OCI-LY3 (cell line): Measurements from ENCODE around the gene PKN2.

Experiments used
- H2AFZ ChIP-seq: fragments of 200-600, 300-600 bp; shearing (Covaris generic); 2 replicates; pipeline ENCODE4 v1.6.0; 2014; ENCODE audit warnings: antibody characterized with exemption, low read depth, low read length
- H3K27ac ChIP-seq: fragments of 200-600, 300-600 bp; sonication (generic); 2 replicates; pipeline ENCODE4 v1.5.1; 2014; ENCODE audit warnings: mild to moderate bottlenecking, low read length, moderate library complexity, mixed read lengths
- H3K27me3 ChIP-seq: fragments of 200-600, 300-600 bp; sonication (generic); 2 replicates; pipeline ENCODE4 v1.6.1; 2014; ENCODE audit warnings: low read depth, low read length, mixed read lengths
- H3K36me3 ChIP-seq: fragments of 200-600, 300-600 bp; sonication (generic); replicated peaks from 2 replicates; pipeline ENCODE3; 2014; ENCODE audit warnings: low read depth, low read length, mixed read lengths
- H3K4me1 ChIP-seq: fragments of 300-600, 200-600 bp; sonication (generic); 2 replicates; pipeline ENCODE4 v1.6.1; 2014; ENCODE audit warnings: low read length, mixed read lengths
- H3K4me2 ChIP-seq: fragments of 200-600, 300-600 bp; sonication (generic); 2 replicates; pipeline ENCODE4 v1.6.1; 2014; ENCODE audit warnings: low read length, mixed read lengths
- H3K4me3 ChIP-seq: fragments of 300-600, 200-600 bp; sonication (generic); 2 replicates; pipeline ENCODE4 v1.5.1; 2014; ENCODE audit warnings: antibody characterized with exemption, mild to moderate bottlenecking, low read length, moderate library complexity
- H3K79me2 ChIP-seq: fragments of 300-600, 200-600 bp; shearing (Covaris generic); 2 replicates; pipeline ENCODE4 v1.6.1; 2014; ENCODE audit warnings: mild to moderate bottlenecking, low read length, mixed read lengths
- H3K9ac ChIP-seq: fragments of 300-600, 200-600 bp; shearing (Covaris generic); 2 replicates; pipeline ENCODE4 v1.6.0; 2014; ENCODE audit warnings: mild to moderate bottlenecking, low read length, moderate library complexity
- H3K9me3 ChIP-seq: fragments of 200-600, 300-600 bp; shearing (Covaris generic); 2 replicates; pipeline ENCODE4 v1.6.1; 2014; ENCODE audit warnings: low read length, mixed read lengths; ENCODE audit not compliant: insufficient read depth
- H4K20me1 ChIP-seq: fragments of 200-600, 300-600 bp; sonication (generic); 2 replicates; pipeline ENCODE4 v1.6.1; 2016; ENCODE audit warnings: low read length, mixed read lengths; ENCODE audit not compliant: insufficient read depth
- EZH2phosphoT487 ChIP-seq: fragments of 200-600 bp; shearing (Covaris generic); IDR thresholded peaks from 2 replicates; pipeline ENCODE4 v1.6.1; 2018; ENCODE audit warnings: antibody characterized with exemption, mixed run types, low read depth
- TF ChIP-seq, protein P1 (sequence below): fragments of 200-600, 300-600 bp; sonication (generic); IDR thresholded peaks from 2 replicates; pipeline ENCODE4 v1.5.1; 2014; ENCODE audit warnings: antibody characterized with exemption, low read length, low read depth

The PKN2 gene

GRCh38 chr1:88649932-88650331 is 34.1 kb upstream of the PKN2 start:
- no peaks in the 10 kb centered on the region for H4K20me1 ChIP-seq
- no peak overlapping the region for H2AFZ ChIP-seq
- no peaks in the 10 kb centered on the region for H3K79me2 ChIP-seq
- no peak overlapping the region for H3K9ac ChIP-seq
- TF ChIP-seq EZH2phosphoT487 = no peak
- TF ChIP-seq, protein P1, sequence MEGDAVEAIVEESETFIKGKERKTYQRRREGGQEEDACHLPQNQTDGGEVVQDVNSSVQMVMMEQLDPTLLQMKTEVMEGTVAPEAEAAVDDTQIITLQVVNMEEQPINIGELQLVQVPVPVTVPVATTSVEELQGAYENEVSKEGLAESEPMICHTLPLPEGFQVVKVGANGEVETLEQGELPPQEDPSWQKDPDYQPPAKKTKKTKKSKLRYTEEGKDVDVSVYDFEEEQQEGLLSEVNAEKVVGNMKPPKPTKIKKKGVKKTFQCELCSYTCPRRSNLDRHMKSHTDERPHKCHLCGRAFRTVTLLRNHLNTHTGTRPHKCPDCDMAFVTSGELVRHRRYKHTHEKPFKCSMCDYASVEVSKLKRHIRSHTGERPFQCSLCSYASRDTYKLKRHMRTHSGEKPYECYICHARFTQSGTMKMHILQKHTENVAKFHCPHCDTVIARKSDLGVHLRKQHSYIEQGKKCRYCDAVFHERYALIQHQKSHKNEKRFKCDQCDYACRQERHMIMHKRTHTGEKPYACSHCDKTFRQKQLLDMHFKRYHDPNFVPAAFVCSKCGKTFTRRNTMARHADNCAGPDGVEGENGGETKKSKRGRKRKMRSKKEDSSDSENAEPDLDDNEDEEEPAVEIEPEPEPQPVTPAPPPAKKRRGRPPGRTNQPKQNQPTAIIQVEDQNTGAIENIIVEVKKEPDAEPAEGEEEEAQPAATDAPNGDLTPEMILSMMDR = no peak
- no peaks in the 10 kb centered on the region for H3K36me3 ChIP-seq
- H3K4me3 ChIP-seq = no peak overlapping the region
- no peak overlapping the region for H3K4me2 ChIP-seq
- H3K27me3 ChIP-seq = no peaks in the 10 kb centered on the region
- H3K27ac ChIP-seq = no peak overlapping the region
- no peaks in the 10 kb centered on the region for H3K9me3 ChIP-seq
- H3K4me1 ChIP-seq = no peaks in the 10 kb centered on the region

DNA sequence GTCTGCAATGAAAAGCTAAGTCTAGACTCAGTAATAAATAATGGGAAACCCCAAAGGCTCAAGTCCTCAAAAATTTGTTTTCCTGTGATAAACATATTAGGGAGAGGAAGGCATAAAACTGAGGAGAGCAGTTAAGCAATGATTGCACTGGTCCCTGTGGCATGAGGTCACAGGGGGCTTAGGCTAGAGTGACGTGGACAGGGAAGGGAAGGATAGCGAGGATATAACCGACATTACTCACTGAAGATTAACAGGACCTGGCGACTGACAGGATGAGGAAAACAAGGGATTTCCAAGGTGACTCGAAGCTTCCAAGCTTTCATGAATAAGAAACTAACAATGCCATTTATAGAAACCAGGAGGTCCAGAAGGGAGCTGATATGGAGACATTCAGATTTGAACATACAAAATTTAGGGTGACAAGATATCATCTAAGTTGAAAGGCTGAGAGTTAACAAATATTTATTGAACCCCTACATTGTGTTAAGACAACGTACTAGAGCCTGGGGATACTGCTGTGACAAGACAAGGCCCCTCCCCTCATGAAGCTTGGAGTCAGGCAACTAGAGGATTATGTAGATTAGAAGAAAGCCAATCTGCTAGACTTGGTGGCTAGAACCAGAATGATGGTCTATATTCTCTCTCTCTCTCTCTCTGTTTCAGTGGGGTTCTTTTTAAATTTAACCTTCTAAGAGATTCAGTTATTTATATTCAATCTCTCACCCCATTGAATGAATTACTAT is 33.2 kb upstream of the PKN2 start:
- no peaks in the 10 kb centered on the region for H3K79me2 ChIP-seq
- H3K36me3 ChIP-seq = no peaks in the 10 kb centered on the region
- H3K27me3 ChIP-seq = no peaks in the 10 kb centered on the region
- no peak overlapping the region for H3K4me2 ChIP-seq
- no peaks in the 10 kb centered on the region for H4K20me1 ChIP-seq
- no peak overlapping the region for H2AFZ ChIP-seq
- H3K4me3 ChIP-seq = no peak overlapping the region
- no peaks in the 10 kb centered on the region for H3K4me1 ChIP-seq
- TF ChIP-seq, protein P1 = no peak
- TF ChIP-seq EZH2phosphoT487 = no peak
- H3K27ac ChIP-seq = no peak overlapping the region
- H3K9ac ChIP-seq = no peak overlapping the region
- H3K9me3 ChIP-seq = no peaks in the 10 kb centered on the region

GRCh38 chr1:88655140-88655539 is 28.9 kb upstream of the PKN2 start:
- Histone ChIP-seq H2AFZ (no peak overlapping the region), H3K9ac (no peak overlapping the region), H3K4me1 (no peaks in the 10 kb centered on the region), H3K9me3 (no peaks in the 10 kb centered on the region), H3K36me3 (no peaks in the 10 kb centered on the region), H3K4me3 (no peak overlapping the region), H3K27me3 (no peaks in the 10 kb centered on the region), H3K79me2 (no peaks in the 10 kb centered on the region), H4K20me1 (no peaks in the 10 kb centered on the region), H3K4me2 (no peak overlapping the region), H3K27ac (no peak overlapping the region)
- TF ChIP-seq, protein P1 = no peak
- no peak for TF ChIP-seq EZH2phosphoT487

- H3K79me2 ChIP-seq = no peaks in the 10 kb centered on the region
Measured at GRCh38 chr1:88655685-88656299, 28.3 kb upstream of the PKN2 start.

More at GRCh38 chr1:88655685-88656299, 28.3 kb upstream of the PKN2 start:
- H3K4me3 ChIP-seq = no peak overlapping the region
- no peaks in the 10 kb centered on the region for H3K9me3 ChIP-seq
- no peaks in the 10 kb centered on the region for H3K4me1 ChIP-seq
- no peaks in the 10 kb centered on the region for H4K20me1 ChIP-seq
- H3K9ac ChIP-seq = no peak overlapping the region
- H3K27ac ChIP-seq = no peak overlapping the region
- no peak overlapping the region for H3K4me2 ChIP-seq
- no peak overlapping the region for H2AFZ ChIP-seq
- TF ChIP-seq, protein P1 = peak; percentile 56
- no peak for TF ChIP-seq EZH2phosphoT487
- no peaks in the 10 kb centered on the region for H3K36me3 ChIP-seq
- no peaks in the 10 kb centered on the region for H3K27me3 ChIP-seq
